Activated T-cell treated with anti-CD3 and anti-CD28 coated beads for 4 hours (primary cell): ENCODE data around the gene PSTPIP1.

Experiments used
- DNase-seq: peaks from one replicate; pipeline ENCODE4 v3.0.0-alpha.2; 2020

Gene PSTPIP1

DNA sequence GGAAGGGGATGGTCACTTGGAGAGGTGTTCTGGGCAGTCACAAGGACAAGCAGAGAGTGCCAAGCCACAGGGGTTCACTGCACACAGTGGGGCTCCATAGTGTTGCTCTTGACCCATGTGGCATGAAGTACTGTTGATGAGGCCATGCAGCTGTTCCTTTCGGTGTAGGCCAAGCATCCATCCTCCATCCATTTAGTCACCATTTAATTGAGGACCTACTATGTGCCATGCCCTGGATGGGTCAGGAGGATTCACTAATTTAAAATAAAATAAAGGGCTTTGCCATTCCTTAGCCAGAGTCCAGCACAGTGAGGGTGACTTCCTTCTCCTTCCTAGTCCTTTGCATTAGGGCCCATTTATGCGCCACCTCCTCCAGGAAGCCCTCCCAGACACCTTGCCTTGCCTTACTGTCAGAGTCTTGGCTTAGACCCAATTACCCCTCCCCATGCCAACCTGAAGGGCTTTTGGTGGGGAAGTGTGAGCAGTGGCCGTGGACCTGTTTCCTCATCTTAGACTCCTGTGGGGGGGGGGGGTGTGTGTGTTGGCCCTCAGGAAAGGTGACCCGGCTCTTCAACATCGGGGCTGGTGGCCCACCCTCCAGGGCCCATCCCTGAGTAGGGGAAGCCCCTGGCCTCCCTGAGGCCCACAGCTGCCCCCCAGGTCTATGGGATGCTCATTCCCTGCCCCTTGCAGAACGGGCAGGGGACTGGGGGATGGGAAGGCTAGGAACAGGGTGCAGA is 25.6 kb downstream of the PSTPIP1 start:
- DNase-seq = no peak

DNA sequence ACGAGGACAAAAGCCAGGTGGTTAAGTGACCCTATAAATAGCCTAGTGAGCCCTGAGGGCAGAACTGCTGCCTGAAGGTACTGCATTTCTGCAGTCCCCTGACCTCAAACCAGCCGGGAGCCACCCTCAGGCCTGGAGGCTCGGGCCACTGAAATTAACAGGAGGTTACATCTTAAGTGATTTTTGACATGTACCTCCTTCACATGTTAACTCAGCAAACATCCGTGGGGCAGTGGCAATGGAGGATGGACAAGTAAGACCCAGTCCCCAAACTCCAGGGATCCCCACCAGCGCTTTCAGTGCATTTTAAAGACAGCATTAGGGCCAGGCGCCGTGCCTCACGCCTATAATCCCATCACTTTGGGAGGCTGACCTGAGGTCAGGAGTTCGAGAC is 26.2 kb downstream of the PSTPIP1 start:
- DNase-seq = no peak

DNA sequence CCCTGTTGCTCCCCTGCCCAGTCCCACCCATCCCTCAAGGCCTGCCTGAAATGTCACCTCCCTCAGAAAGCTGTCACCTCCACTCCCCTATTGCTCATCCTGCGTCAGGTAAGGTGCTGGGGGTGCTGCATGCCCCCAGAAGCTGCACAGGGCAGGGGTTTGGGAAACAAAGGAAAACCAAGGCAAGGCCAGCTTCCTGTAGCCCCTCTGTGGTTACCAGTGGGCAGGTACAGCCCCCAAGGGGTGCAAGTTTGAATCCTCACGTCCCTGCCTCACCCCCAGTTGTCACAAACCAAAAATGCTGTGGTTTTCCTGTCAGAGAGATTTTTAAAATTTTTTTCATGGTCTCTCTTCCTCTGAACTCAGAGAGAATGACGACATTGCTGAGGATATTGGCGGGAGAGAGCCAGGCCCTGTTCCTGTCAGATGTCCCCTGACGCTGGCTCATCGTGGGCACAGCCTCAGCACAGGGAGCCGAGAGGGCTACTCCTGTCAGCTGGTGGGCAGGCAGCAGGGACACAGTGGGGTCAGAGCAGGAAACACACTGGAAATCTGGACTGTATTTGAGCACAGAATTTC is 27.0 kb downstream of the PSTPIP1 start:
- no peak for DNase-seq

DNA sequence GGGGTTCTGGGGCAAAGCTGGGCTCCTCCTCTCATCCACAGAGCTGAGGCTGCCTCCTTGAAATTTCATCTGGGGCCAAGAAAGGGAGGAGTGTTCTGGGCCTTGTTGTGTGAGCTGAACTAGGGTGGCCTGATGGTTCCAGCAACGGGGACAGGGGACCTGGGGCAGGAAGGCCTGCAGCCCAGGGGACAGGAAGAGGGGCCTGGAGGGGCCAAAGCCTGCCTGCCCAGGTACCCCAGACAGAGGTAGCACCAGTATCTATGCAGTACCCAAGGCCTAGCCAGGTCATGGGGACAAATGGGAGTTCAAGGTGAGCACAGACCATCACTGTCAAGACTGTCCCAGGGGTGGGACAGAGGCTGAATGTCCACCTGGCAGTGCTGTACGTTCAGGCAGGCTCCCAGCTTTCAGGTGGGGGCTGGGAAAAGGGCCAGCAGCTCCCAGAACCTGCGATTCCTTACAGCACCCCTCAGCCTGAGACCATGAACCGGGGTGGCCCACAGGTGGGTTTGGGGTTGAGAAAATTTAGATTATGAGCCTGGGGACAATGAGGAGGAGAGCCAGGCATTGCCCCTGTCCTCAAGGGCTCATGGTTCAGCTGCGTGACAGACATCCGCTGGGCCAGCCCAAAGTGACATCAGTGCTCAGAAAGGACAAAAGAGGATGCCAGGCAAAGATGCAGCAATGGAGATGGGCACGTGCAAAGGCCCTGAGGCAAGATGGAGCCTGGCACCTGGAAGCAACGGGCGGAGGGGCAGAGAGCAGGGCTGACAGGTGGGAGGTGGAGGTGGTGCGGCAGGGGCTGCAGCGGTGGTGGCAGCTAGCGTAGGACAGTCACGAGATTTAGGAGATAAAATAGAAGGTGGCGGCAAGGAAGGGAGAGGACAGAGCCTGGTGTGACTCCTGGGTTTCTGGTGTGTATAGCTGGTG is 28.0 kb downstream of the PSTPIP1 start:
- DNase-seq = no peak

DNA sequence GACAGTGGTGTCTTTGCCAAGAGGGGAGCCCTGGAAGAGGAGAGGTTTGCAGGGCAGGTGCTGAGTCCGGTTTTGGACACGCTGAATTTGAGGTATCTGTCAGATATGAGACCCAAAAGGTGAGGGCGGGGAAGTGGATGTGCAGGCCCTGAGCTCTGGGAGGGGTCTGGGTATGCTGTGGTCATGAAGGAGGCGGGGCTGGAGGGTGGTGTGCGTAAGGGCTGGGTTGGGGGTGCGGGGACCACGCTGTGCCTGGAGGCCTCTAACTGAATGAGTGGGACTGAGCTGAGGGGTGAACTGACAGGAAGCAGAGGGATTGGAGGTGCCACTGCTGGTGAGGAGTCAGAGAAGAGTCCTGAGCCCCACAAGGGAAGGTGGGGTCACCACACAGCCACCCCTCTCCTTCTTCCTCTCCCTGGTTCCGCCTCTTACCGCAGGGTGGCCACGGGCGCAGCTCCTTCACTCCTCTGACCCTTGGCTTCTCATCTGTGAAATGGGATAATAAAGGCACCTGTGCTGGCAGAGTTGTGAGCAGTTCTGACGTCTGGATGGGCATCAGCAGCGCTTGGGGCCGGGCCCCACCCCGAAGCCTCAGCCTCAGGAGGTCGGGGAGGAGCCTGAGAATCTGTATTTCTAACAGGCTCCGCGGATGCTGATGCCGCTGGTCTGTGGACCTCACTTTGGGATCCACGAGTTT is 28.8 kb downstream of the PSTPIP1 start:
- DNase-seq = no peak

DNA sequence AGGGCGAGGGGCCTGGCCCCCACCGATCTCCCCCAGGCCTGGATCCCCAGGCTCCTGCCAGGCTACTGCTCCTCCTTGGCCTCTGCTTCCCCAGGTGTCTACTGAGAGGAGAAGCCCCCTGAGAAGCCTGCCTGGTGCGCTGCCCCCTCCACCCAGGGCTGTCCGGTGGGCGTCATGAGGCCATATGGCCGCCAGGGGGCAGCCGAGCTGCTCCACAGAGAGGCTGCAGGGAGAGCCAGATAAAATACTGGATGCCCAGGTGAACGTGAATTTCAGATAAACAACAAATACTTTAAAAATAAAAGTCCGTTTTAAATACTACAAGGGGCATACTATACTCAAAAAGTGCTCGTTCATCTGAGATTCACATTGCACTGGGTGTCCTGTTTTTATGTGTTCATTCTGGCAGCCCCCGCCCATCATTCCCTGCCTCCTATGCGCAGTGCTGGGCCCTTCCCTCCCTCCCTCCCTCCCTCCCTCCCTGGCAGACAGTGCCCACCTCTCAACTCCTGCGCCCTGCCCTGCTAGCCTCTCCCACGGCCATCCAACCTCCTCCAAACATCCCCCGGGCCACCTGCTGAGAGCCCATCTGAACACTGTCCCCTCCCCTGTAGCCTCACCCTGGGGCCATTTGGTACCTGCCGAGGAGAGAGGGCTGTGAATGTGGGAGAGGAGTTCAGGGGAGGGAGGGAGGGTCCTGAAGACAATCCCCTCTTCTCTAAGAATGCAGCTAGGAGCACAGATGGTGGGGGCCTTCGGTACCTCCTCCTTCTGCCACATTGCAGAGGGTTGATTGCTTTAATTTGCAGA is 29.6 kb downstream of the PSTPIP1 start:
- DNase-seq = peak; percentile 61

DNA sequence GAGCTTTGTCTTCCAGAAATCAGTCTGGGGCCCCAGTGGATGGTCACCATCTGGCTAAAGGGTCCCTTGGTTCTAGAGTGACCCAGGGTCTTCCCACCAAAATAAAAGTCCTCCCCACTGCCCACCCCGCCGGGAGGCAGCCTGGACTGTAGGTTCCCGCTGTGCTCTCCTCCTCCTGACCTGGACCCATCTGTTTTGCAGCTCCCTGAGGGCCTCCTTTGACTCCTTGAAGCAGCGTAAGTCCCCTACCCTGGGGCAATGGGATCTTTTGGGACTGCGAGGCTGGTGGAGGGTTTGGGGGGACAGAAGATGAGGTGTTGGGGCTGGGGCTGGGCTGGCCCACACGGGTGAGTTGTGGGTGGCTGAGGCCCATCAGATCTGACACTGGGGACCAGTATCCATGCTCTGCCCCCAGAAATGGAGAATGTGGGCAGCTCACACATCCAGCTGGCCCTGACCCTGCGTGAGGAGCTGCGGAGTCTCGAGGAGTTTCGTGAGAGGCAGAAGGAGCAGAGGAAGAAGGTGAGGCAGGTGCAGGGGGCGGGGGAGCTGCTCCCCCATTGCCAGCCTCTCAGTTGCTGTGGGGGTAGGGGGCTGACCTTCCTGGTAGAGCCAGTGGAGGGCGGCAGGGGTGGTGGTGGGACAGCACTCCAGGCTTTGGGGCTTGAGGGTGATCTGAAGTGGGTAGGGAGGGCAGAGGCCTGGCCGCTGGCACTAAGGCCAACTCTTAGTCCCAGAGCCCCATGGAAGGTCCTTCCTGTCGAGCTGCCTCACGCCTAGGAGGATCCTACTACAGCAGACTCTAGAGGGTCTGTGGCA is 30.4 kb downstream of the PSTPIP1 start:
- DNase-seq = no peak

DNA sequence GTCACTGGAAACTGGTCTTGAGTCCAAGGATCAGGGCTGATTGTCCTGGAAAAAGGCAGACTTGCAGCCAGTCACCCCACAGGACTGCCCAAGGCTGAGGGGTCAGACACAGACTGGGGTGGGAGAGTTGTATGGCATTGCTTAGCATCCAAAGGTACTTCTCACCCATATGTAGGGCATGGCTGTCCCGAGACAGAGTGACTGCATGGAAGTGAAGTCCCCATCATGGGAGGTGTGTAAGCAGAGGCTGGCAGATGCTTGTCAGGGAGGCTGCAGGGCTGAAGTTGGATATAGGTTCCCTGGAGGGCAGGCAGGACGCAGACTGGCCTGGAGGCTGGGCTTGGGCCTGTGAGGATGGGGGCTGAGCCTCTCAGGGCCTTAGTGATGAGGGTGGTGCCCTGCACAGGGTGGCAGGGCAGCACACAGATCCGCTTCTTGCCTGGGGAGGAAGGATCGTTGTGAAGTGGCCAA is 31.1 kb downstream of the PSTPIP1 start:
- DNase-seq = no peak

DNA sequence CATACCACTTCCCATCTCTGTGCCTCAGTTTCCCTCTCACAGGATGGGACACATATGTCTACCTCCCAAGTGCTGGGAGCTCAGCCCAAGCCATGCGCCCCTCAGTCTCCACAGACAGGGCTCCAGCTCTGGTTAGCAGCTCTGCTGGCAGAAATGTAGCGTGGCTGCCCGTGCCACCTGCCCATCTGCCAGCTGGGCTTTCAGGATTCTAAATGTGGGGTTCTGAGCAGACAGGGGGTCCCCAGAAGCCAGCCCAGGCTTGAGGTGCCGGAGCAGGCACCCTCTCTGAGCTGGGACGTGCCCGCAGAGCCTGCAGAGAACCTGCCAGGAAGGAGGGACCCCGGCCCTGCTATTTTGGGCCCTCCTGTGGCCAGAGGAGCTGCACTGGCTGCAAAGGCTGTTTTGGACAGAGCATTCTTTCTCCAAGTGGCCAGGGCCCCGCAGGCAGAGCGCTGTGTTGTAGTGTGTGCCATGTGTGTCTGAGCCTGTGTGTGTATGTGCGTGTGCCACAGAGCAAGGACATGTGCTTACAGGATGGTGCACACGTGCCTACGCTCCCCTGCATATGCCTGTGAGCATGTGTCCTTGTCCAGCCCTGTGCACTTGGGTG is 31.7 kb downstream of the PSTPIP1 start:
- DNase-seq = no peak

DNA sequence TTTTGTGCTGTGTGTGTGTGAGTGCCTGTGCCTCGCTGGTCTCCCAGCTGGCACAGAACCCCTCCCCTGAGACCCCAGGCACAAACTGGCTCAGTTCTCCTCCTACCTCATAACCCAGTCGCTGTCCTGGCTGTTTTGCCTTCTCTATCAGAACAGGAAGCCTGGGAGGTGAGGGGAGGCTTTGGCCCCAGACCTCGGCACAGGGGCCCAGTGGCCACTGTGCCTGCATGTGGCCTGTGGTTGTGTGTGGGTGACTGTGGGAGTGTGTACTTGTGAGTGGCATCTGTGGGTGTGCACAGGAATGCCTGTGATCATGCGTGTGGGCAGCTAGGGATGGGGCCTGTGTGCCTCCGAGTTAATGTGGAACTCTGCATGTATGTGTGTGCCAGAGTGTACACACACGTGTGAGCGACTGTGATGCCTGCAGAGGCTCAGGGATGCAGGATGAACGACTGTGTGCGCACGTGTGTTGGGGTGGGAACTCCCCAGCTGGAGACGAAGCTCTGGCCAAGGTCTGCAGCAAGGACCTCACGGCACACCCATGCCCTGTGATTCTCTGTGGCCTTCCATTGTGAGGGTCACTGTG is 32.3 kb downstream of the PSTPIP1 start:
- no peak for DNase-seq

DNA sequence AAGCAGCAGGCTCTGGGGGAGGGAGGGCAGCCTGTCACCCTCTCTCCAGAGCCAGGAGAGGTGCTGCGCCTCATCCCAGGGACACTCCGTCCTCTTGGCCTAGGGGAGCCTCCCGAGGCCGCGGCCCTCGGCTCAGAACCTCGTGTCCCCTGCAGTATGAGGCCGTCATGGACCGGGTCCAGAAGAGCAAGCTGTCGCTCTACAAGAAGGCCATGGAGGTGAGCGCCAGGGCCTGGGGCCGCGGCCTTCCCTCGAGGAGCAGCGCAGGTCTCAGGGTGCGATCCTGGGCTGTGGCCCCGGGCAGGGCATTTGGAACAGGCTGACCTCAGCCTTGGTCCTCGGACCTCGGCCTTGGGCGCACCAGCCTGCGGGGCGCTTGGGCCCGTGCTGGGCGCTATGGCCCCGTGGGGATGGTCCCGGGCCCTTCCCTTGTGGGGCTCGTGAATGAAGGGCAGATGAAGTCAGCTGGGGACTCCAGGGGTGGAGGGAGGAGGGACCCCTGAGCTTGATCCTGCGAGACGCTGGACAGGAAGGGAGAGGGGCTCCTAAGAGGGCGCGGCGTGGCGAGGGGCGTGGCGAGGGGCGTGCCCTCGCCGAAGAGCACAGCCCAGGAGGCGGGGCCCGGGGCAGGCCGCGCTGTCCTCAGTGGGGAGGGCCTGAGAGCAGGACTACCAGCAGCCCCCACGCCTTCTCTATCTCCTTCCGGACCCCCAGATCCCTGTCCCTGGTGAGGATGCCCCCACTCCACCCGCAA is 32.9 kb downstream of the PSTPIP1 start:
- DNase-seq = no peak

DNA sequence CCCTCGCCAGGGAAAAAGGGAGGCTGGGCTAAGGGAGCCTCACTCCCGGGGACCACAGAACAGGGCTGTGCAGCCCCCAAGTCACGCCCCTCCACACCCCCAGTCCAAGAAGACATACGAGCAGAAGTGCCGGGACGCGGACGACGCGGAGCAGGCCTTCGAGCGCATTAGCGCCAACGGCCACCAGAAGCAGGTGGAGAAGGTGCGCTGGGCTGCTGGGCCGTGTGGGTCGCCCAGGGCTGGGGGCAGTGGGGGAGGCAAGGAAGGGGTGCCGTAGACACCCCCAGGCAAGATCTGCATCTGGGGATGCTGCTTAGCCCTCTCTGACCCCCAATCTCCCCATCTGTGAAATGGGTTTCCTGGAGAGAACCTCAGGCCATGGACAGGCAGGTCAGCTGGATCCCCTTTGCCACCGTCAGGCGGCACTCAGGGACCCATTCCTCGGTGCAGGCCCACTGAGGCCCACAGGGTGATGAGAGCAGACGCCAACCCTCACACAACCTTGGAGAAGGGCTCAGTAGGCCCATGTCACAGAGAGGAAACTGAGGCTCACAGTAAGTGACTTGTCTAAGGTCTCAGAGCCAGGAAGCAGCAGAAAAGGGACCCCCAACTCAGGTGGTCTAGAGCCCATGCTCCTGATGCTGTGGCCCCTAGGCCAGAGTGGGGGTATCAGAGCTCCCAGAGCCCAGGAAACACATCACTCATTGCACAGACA is 33.7 kb downstream of the PSTPIP1 start:
- no peak for DNase-seq

DNA sequence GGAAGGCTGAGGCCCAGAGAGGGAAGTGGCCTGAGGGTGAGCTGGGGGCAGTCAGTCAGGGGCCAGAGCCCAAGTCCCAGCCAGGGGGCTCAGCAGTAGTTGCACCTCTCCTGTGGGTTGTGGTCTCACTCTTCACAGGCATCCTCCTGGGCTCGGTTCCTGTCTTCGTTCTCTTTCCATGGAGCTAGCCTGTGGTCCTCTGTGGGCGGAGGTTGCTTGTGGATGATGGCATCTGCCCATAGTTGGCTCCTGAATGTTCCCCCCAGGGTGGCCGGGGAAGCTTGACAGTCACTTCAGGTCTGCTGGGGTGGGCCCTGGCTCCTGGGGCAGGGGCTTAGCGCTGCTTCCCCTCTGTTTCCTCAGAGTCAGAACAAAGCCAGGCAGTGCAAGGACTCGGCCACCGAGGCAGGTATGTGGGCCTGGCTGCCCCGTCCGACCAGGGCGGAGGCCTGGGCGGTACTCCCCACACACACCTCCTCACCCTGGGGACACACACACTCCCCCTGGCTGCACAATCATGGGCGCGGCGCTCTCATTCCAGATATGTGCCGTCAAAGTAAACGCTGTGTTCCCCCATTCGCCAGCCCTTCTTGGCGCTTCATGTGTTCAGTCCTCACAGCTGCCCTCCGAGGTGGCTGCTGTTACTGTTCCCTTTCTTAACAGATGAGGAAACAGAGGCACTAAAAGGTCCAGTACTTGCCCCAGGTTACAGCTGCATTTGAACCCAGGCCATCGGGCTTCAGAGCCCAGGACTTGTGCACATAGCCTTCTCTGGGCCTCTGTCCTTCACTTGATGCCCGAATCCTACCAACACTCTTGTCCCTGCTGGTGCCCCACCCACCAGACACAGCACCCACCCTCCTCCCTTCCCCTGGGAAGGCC is 34.5 kb downstream of the PSTPIP1 start:
- DNase-seq = no peak

DNA sequence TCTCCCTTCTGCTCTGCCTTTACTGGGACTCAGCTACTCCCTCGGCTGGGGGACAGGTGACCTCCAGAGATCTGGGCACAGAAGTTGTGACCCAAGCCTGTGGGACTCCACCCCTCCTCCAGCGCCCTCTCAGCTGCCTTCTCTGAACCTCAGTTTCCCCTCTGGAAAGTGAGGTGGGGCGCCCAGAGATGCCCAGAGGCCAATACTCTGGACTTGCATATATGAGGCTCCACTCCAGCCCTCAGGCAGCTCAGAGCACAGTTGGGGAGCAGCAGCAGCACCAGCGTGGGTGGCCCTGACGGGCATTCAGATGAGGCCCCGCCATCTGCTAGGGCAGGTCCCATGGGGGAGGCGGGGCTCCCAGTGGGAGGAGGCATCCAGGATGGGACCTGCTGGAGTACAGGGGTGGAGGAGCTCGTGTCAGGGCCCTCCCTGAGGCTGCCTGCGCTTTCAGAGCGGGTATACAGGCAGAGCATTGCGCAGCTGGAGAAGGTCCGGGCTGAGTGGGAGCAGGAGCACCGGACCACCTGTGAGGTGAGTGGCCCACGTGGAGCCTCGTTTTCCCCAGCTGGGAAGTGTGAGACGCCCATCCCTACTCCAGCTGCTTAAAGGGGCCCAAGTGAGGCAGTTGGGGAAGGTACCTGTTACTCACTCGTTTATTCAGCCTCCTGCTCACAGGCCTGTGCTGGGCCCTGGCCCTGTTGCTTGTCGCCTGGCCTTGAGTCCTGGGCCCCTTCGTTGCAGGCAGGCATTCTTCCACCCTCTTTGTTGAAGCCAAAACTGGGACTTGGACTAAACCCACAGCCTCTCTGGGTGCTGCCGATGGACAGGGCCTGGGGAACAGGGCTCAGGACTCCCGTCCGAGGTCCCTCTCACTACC is 35.4 kb downstream of the PSTPIP1 start:
- no peak for DNase-seq

DNA sequence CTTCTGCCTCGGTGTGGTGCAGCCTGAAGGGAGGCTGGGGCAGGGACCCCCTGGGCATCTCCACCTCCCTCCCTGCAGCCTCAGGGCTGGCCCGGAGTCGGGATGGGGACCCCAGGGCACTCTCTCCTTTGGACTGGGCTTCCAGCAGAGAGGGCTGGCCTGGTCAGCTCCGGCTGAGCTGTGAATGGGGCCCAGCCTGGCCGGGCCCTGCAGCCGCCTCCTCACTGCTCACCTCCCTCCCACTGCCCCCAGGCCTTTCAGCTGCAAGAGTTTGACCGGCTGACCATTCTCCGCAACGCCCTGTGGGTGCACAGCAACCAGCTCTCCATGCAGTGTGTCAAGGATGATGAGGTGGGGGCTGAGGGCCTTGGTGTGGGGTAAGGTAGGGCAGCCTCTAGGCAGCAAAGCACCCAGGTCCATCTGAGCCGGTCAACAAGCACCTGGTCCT is 36.0 kb downstream of the PSTPIP1 start:
- no peak for DNase-seq

DNA sequence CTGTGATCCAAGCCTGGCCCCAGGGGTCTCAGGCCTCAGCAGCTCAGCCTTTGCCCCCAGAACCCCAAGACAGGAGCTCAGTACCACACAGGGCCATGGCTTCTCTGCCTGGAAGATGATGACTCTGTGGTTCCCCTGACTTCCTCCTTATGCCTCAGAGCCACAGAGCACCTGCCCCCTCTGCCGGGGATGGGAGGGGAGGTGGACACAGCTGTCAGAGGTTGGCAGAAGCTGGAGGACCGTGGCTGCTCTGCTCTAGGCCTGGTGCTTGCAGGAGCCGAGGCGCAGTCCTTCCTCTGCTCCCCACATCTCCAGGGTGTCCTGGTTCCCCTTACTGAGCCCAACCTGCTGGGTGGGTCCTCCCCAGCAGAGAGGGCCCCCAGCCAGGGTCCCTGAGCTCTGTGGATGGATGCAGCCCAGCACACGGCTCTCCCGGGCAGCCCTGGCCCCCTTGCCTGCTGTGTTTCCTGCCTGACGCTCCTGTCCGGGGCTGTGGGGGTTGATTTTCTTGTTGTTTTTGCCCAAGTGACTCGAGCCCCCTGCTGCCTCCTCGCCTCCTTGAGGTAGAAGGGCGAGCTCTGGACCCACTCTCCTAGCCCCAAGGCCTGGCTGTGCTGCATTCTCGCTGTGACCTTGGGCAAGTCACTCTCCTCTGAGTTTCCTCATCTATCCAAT is 36.6 kb downstream of the PSTPIP1 start:
- no peak for DNase-seq
